Endothelial cell of umbilical vein (primary cell): ENCODE measurements around the gene GGA2. TPM values are rescaled to one million over a fixed set of nuclear protein-coding genes. Genes with fewer than 3 reads are reported as not detected.

Source experiments
- BruUV-seq: library from RNA; stranded (reverse); fragments of 400-500 nt; replicated peaks from 2 replicates; lab custom pipeline; 2021; lab: Mats Ljungman, UMichigan
- CTCF ChIA-PET: fragments of 300-600, 350-600 bp; sonication (Branson Sonifier 250); formaldehyde crosslinking; loops from one replicate; lab custom pipeline; 2021; ENCODE audit warnings: antibody characterized with exemption, inconsistent platforms; lab: Charles Lee
- POLR2A ChIA-PET: fragments of 300-600, 350-600 bp; sonication (Branson Sonifier 250); formaldehyde crosslinking; loops from one replicate; lab custom pipeline; 2021; ENCODE audit warnings: antibody characterized with exemption, inconsistent platforms; lab: Charles Lee
- DNase-seq: peaks from one replicate; pipeline ENCODE4 v3.0.0-alpha.2; 2011; ENCODE audit warnings: low read depth, low spot score
- FAIRE-seq: peaks from 2 replicates; lab custom pipeline; 2011; peaks lifted over from hg19 to GRCh38; lab: Jason Lieb, UNC
- H2AFZ ChIP-seq: 2 replicates; pipeline ENCODE4 v1.6.0; 2012; ENCODE audit warnings: low read depth, low read length, control low read depth, inconsistent platforms
- H3K27ac ChIP-seq: 2 replicates; pipeline ENCODE4 v1.5.1; 2011; ENCODE audit warnings: low read depth, mild to moderate bottlenecking, control low read depth, low read length, moderate library complexity; ENCODE audit not compliant: insufficient read depth
- H3K27me3 ChIP-seq, 2 experiments: 2 replicates each; pipeline versions ENCODE4 v1.6.0 to v1.6.1; 2011; ENCODE audit warnings: low read length in 2 of 2, mixed read lengths in 1 of 2; ENCODE audit not compliant: control insufficient read depth in 2 of 2, insufficient read depth in 2 of 2
- H3K36me3 ChIP-seq, 2 experiments: 2 replicates in 1 of 2; 3 replicates in 1 of 2; pipeline ENCODE4 v1.5.1; 2011; ENCODE audit warnings: low read length in 2 of 2, mild to moderate bottlenecking in 1 of 2, moderate library complexity in 1 of 2; ENCODE audit not compliant: control insufficient read depth in 2 of 2, insufficient read depth in 2 of 2; ENCODE audit errors: extremely low read depth in 1 of 2
- H3K4me1 ChIP-seq: 3 replicates; pipeline ENCODE4 v1.5.1; 2011; ENCODE audit warnings: mild to moderate bottlenecking, low read length; ENCODE audit not compliant: control insufficient read depth, insufficient read depth; ENCODE audit errors: extremely low read depth
- H3K4me2 ChIP-seq: 2 replicates; pipeline ENCODE4 v1.6.1; 2011; ENCODE audit warnings: low read length, control low read depth, mixed read lengths; ENCODE audit not compliant: insufficient read depth
- H3K4me3 ChIP-seq, 3 experiments: fragments of 200-600 bp in 1 of 3; sonication (generic), shearing (Covaris generic) in 1 of 3; replicated peaks in 1 of 3; 2 replicates each; pipeline ENCODE4 v1.5.1; 2011 to 2016; ENCODE audit warnings: control low read depth in 3 of 3, low read length in 3 of 3, mild to moderate bottlenecking in 2 of 3, inconsistent platforms in 1 of 3, low read depth in 1 of 3, moderate library complexity in 1 of 3; ENCODE audit not compliant: insufficient read depth in 1 of 3
- H3K79me2 ChIP-seq: 2 replicates; pipeline ENCODE4 v1.6.0; 2012; ENCODE audit warnings: low read length, inconsistent platforms; ENCODE audit not compliant: control insufficient read depth, insufficient read depth
- H3K9ac ChIP-seq: replicated peaks from 2 replicates; pipeline ENCODE3; 2011; ENCODE audit warnings: low read length, control low read depth; ENCODE audit not compliant: insufficient read depth; ENCODE audit errors: extremely low read depth
- H3K9me1 ChIP-seq: replicated peaks from 3 replicates; pipeline ENCODE4 v1.6.0; 2011; ENCODE audit warnings: mild to moderate bottlenecking, low read length; ENCODE audit not compliant: control insufficient read depth, insufficient read depth; ENCODE audit errors: extremely low read depth
- H3K9me3 ChIP-seq: replicated peaks from 2 replicates; pipeline ENCODE4 v1.5.1; 2012; ENCODE audit warnings: low read length, inconsistent platforms; ENCODE audit not compliant: control insufficient read depth, insufficient read depth
- H4K20me1 ChIP-seq: replicated peaks from 2 replicates; pipeline ENCODE3; 2011; ENCODE audit warnings: mild to moderate bottlenecking, low read length; ENCODE audit not compliant: control insufficient read depth, insufficient read depth; ENCODE audit errors: extremely low read depth
- EZH2 ChIP-seq: IDR thresholded peaks from 2 replicates; pipeline ENCODE4 v1.6.1; 2012; ENCODE audit warnings: borderline replicate concordance, low read depth, mild to moderate bottlenecking, moderate library complexity, low read length, inconsistent platforms; ENCODE audit not compliant: severe bottlenecking
- FOS ChIP-seq: IDR thresholded peaks from 2 replicates; pipeline ENCODE4 v1.6.1; 2011; ENCODE audit warnings: mild to moderate bottlenecking, low read length, moderate library complexity, borderline replicate concordance; ENCODE audit not compliant: insufficient read depth
- GATA2 ChIP-seq: IDR thresholded peaks from 2 replicates; pipeline ENCODE4 v1.7.0; 2011; ENCODE audit warnings: low read depth, mild to moderate bottlenecking, moderate library complexity, mixed read lengths, low read length; ENCODE audit not compliant: insufficient read length, insufficient read depth
- JUN ChIP-seq: IDR thresholded peaks from 2 replicates; pipeline ENCODE4 v1.6.1; 2011; ENCODE audit warnings: borderline replicate concordance, low read depth; ENCODE audit not compliant: insufficient read length, insufficient read depth
- MYC ChIP-seq: IDR thresholded peaks from one replicate; pipeline ENCODE4 v1.6.1; 2011; ENCODE audit warnings: mild to moderate bottlenecking, low read depth, low read length
- POLR2A ChIP-seq: IDR thresholded peaks from 2 replicates; pipeline ENCODE4 v1.6.1; 2012; ENCODE audit warnings: low read depth, mild to moderate bottlenecking, control low read depth, low read length
- POLR2AphosphoS5 ChIP-seq: IDR thresholded peaks from 2 replicates; pipeline ENCODE4 v1.6.1; 2012; ENCODE audit warnings: low read depth, mild to moderate bottlenecking, control low read depth, low read length, moderate library complexity; ENCODE audit not compliant: insufficient read depth
- dilution Hi-C: fragments of 300-500 bp; cut with MboI; formaldehyde crosslinking; loops from one replicate; pipeline ENCODE4 v1.15.0; 2019; ENCODE audit warnings: low sequenced_read_pairs; ENCODE audit not compliant: extremely low pct_ligation_motif_present
- intact Hi-C: fragments of 100-400 bp; cut with micrococcal nuclease; formaldehyde crosslinking; loops from one replicate; pipeline ENCODE4 v1.10.0; 2022
- polyA plus RNA-seq, 4 experiments: library from polyadenylated mRNA; depleted of rRNA in 3 of 4; stranded (reverse) in 3 of 4; unstranded in 1 of 4; fragments of >200 nt; gene quantifications; 2 replicates each; pipeline versions ENCODE4 v1.2.1 to v1.2.3, GENCODE V29; 2011 to 2012; ENCODE audit warnings: missing spikeins in 1 of 4
- total RNA-seq: library from RNA; stranded (reverse); gene quantifications from 2 replicates; pipeline ENCODE4 v1.2.3, GENCODE V29; 2021
- TF ChIP-seq, protein P1 (sequence below): IDR thresholded peaks from 2 replicates; pipeline ENCODE4 v1.6.1; 2011; ENCODE audit not compliant: insufficient read depth, insufficient read length
- TF ChIP-seq, protein P2 (sequence below), 2 donors: IDR thresholded peaks; 1 replicate in 1 of 2; 2 replicates in 1 of 2; pipeline ENCODE4 v1.5.1; 2011; ENCODE audit warnings: low read length in 2 of 2, mild to moderate bottlenecking in 2 of 2, moderate library complexity in 2 of 2, control low read depth in 1 of 2, inconsistent platforms in 1 of 2, low read depth in 1 of 2; ENCODE audit not compliant: insufficient read depth in 1 of 2; ENCODE audit errors: extremely low read depth in 1 of 2

GGA2 gene
- total and polyA plus RNA-seq, 2 donors (not counting 3 experiments of a cell fraction or from before 2014, with no cell fraction given) = 33.3 to 73.1 TPM

DNA sequence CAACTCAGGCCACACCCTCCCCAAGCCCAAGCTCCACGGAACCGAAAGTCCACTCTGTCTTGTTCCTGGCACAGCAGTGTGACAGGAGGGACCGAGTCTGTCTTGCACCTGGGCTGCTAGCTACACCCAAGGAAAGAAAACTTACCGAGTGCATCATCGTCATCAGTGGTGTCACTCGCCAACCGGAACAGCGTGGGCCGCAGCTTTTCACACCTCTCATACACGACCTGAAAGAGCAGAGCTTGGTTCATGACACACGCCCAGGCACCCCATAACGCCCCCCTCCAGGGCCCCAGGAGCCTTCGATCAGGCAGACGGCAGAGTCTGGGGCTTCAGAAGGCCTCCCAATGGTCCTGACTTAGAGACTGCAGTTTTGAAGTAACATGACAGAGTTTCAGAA lies 27.5 kb downstream of the GGA2 start:
- no peak for DNase-seq
- Histone ChIP-seq H3K9me3 (no peaks in the 10 kb centered on the region), H3K79me2 (no peaks in the 10 kb centered on the region), H3K4me3 (no peak overlapping the region), H3K36me3 (peaks cover 13 to 57% of the 10 kb centered on the region in 2 experiments), H4K20me1 (no peaks in the 10 kb centered on the region), H3K27me3 (no peaks in the 10 kb centered on the region), H3K27ac (no peak overlapping the region), H3K4me1 (no peaks in the 10 kb centered on the region), H3K9me1 (no peaks in the 10 kb centered on the region), H2AFZ (no peak overlapping the region), H3K4me2 (no peak overlapping the region), H3K9ac (no peak overlapping the region)
- dilution Hi-C loops = no loop called here
- ChIA-PET CTCF (no interaction called here), POLR2A (no interaction called here)
- no peak for FAIRE-seq
- no TSS peak for BruUV-seq
- intact Hi-C loops = no loop called here
- no peak for TF ChIP-seq GATA2
- TF ChIP-seq POLR2AphosphoS5 = no peak
- TF ChIP-seq EZH2 = no peak
- TF ChIP-seq POLR2A = no peak
- TF ChIP-seq, protein P1, sequence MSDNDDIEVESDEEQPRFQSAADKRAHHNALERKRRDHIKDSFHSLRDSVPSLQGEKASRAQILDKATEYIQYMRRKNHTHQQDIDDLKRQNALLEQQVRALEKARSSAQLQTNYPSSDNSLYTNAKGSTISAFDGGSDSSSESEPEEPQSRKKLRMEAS = no peak
- no peak for TF ChIP-seq FOS
- TF ChIP-seq MYC = no peak
- TF ChIP-seq, protein P2, sequence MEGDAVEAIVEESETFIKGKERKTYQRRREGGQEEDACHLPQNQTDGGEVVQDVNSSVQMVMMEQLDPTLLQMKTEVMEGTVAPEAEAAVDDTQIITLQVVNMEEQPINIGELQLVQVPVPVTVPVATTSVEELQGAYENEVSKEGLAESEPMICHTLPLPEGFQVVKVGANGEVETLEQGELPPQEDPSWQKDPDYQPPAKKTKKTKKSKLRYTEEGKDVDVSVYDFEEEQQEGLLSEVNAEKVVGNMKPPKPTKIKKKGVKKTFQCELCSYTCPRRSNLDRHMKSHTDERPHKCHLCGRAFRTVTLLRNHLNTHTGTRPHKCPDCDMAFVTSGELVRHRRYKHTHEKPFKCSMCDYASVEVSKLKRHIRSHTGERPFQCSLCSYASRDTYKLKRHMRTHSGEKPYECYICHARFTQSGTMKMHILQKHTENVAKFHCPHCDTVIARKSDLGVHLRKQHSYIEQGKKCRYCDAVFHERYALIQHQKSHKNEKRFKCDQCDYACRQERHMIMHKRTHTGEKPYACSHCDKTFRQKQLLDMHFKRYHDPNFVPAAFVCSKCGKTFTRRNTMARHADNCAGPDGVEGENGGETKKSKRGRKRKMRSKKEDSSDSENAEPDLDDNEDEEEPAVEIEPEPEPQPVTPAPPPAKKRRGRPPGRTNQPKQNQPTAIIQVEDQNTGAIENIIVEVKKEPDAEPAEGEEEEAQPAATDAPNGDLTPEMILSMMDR (IDR thresholded peaks at IDR 0.05; ENCODE audit: extremely low read depth in 1 of 2, insufficient read depth in 1 of 2, low read depth in 1 of 2, low read length in 2 of 2) = no peak
- TF ChIP-seq JUN = no peak
